DMS114 treated with DMSO at 0.1 percent for 48 hours (cell line): ENCODE results near the gene LSM5.

Experiments
- DNase-seq: peaks from one replicate; lab custom pipeline; 2025; ENCODE audit not compliant: unreplicated experiment; lab: John Stamatoyannopoulos, UW

LSM5 gene

DNA sequence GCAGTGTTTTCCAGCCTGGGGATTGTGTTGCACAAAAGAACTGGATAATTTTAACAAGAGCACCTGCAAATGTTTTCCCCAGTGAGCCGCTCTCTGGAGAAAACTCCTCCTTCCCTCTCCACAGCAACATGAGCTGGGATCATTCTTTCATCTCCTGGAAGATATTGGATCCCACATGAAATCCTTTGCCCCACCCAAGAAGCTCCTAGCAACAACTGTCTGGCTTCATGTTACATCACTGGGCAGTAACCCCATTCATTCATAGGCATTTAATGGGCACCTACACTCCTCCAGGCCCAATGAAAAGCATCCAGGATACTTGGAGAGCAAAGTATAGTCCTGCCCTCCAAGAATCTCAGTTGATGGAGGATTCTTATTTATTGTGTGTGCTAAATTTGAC, 27.2 kb downstream of the LSM5 start:
- no peak for DNase-seq

DNA sequence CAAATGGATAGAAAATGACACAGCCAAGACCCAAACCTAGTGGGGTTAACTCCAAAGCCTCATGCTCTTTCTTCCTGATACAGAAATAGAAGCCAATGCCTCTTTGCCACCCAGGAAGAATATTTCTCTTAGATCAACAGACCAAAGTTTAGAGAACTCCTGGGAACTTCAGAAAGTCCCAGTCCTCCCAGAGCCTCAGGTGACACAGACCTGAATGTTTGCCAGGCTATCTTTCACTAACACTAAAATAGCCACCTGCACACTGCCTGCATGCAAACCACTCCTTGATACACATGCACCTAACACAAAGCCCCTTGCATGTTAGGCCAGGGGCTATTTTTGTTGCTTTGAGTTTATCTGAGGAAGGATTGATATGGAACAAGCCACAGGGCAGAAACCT, 27.7 kb downstream of the LSM5 start:
- DNase-seq = no peak

DNA sequence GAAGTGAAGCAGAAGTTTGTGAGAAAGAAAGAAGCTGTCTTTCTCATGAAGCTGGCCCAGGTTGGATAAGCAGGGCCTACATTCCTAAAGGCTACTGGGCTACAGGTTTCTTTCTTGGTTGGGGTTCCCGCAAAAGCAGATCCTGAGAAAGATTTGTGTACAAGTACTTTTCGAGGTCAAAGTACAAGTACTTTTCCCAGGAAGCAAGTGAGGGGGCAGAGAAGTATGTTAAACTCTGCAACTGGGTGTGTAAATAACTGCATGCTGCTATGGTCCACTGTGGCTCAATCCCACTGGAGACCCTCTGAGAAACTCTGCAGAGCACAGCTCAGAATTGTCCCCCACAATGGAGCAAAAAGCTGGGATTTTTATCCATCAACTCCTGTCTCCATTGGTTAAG, 28.7 kb downstream of the LSM5 start:
- no peak for DNase-seq

DNA sequence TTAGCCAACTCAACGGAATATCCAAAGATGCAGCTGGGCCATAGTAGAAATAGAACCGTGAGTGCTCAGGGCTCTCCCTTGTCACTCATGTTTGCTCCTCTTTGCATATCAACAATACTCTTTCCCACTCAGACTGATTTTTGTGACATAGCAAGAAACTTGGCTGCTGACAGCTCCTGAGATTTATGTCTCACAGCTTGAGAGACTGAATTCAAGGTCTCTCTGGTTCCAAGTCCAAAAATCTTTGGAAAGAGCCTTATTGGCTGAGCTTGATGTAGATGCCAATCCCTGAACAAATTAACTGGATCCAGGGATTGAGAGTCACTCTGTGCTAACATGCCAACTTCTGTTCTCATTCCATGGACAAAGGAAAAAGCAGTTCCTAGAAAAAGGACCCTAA, 30.4 kb downstream of the LSM5 start:
- DNase-seq = no peak

DNA sequence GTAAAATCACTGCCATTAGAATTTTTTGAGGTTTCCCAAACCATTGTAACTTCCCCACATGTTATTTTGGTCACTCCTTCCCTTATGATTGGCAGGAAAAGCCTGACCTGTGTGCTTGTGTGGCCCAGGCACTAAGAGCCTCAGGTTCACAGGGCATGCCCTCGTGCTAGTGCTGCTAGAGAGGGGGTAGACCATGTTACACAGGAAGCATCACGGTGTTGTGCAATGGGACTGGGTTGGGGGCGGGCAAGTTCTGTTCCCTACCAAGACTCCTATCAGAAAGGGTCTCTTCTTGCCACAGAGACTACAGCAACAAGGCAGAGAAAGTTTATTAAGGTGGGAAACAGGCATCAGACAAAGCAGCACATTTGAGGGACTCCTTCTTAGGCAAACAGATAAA, 32.2 kb downstream of the LSM5 start:
- no peak for DNase-seq

DNA sequence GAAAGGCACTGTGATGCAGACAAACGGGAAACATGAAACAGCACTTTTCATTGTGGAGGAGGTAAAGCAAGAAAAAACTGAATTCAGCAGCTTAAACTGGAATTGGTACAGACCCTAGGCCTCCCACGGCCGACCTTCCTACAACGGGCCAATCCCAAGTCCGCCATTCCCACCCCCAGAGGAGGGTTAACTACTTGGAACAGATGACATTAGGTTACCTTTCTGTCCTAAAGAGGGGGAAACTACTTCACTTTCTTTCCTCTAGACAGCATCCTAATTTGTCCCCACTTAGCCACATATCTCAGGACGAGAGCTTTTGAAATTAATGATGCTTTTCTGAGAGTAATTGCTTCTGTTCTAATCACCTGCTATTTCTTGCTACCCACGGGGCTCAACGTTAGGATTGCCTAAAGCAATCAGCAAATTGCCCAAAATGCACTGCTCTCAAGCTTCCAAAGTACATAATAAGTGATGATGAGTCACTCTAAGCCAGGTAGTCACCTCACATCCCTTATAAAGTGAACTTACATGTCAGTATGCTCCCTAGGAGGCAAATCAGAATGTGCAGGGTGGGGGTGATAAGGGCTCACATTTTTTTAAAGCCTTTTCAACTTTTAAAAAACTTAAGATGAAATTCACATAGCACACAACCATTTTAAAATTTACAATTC, 36.7 kb downstream of the LSM5 start:
- DNase-seq = no peak

DNA sequence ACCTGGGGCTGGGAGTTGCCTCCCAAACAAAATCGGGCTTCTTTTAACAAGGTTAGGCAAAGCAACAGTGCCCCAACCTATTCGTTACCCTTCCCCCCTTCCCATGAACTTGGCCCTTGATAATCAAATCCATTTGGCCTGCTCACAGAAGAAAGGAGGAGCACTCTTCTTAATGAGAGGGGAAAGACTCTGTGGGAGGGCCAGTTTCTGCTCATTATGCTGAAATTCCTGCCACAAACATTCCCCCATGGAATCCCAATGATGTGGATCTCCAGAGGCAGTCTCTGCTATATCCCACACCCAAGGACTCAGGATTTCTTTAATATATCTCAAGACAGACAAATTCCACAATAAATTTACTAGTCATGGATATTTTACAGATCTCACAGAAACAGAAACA, 43.0 kb downstream of the LSM5 start:
- DNase-seq = no peak

DNA sequence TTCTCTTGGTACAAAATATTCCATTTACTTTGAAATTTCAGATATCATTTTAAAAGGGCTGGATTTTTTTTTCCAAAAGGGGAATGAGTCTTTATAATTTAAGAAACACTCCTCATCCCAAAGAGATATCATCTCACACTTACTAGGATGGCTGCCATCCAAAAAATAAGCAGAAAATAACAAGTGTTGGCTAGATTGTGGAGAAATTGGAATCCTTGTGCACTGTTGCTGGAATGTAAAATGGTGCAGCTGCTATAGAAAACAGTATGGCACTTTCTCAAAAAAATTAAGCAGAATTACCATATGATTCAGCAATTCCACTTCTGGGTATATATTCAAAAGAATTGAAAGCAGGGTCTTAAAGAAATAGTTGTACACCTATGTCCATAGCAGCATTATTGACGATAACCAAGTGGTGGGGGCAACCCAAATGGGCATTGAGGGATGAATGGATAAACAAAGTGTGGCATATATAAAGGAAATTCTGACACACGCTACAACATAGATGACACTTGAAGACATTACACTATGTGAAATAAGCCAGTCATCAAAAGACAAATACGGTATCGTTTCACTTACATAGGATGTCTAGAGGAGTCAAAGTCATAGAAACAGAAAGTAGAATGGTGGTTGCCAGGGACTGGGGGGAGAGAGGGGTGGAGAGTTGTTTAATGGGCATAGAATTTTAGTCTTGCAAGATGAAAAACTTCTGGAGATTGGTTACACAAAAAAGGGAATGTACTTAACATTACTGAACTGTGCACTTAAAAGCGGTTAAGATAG, 53.8 kb downstream of the LSM5 start:
- DNase-seq = no peak
